Measurements from ENCODE around the gene FLYWCH1.
A peak's percentile ranks its signal among the peaks of the same experiment; 100 is the strongest.

FLYWCH1 gene

DNA sequence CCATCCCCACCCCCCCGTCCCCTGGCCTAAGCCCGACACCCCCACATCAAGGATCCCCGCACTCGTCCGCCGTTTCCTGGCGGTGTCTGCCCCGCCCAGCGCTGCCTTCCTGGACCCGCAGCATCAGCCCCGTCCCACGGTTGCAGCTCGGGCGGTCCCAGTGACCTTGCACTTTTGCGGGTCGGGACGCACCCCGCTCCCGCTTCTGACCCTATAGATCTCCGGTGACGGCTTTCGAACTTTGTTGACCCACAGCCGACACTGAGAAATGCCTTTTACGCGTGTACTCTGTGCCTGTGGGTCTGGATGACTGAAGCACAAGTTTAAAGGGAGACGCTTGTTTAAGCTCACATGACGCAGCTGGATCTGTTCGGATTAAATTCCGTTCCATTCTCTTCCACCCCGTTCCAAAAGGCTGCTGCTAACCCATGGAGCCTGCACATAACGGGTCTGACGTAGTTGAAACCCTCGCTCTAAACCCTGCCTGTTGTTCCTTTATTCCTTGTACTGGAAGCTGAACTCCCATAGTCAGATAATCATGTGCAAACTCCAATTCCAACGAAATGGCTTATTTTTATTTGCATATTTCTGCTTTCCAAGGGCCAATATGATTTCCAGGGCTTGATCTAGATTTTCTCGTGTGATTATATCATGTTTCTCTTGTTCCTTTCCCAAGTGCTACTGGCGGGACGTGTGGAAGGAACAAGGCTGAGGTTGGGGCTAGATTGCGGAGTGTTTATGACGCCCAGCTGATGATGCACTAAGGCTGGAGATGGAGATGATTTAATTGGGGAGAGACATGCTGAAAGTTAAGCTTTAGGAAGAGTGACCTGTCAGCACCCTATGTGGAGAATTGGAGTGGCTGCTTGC, 834 bp downstream of the FLYWCH1 start:
- Histone ChIP-seq H3K27me3 (ENCODE audit: insufficient read depth, low read length, poor library complexity, severe bottlenecking) (no peaks in the 10 kb centered on the region), H4K20me1 (ENCODE audit: insufficient read depth, low read length, poor library complexity, severe bottlenecking) (no peaks in the 10 kb centered on the region), H3K79me2 (ENCODE audit: insufficient read depth, low read length) (peaks cover 9% of the 10 kb centered on the region; the same call in 1 of the 2 replicates), H3K9me2 (replicated peaks; ENCODE audit: low read depth, low read length) (no peaks in the 10 kb centered on the region), H3K9me3 (ENCODE audit: insufficient read depth, low read depth, low read length) (no peaks in the 10 kb centered on the region), H3K36me3 (ENCODE audit: insufficient read depth, low read length) (no peaks in the 10 kb centered on the region), H3K4me1 (ENCODE audit: insufficient read depth, low read length, poor library complexity, severe bottlenecking) (peaks cover 12% of the 10 kb centered on the region), H3K9ac (ENCODE audit: low read depth, low read length, poor library complexity, severe bottlenecking) (peak overlapping the region; percentile 81), H3K4me2 (ENCODE audit: low read depth, low read length, poor library complexity, severe bottlenecking) (peak overlapping the region; percentile 73), H2AFZ (ENCODE audit: low read length) (peak overlapping the region; percentile 43; the same call in 1 of the 2 replicates), H3K4me3 (ENCODE audit: low read length, poor library complexity, severe bottlenecking) (peak overlapping the region; percentile 83), H3F3A (ENCODE audit: low read depth) (no peaks in the 10 kb centered on the region)
- TF ChIP-seq, protein P1, sequence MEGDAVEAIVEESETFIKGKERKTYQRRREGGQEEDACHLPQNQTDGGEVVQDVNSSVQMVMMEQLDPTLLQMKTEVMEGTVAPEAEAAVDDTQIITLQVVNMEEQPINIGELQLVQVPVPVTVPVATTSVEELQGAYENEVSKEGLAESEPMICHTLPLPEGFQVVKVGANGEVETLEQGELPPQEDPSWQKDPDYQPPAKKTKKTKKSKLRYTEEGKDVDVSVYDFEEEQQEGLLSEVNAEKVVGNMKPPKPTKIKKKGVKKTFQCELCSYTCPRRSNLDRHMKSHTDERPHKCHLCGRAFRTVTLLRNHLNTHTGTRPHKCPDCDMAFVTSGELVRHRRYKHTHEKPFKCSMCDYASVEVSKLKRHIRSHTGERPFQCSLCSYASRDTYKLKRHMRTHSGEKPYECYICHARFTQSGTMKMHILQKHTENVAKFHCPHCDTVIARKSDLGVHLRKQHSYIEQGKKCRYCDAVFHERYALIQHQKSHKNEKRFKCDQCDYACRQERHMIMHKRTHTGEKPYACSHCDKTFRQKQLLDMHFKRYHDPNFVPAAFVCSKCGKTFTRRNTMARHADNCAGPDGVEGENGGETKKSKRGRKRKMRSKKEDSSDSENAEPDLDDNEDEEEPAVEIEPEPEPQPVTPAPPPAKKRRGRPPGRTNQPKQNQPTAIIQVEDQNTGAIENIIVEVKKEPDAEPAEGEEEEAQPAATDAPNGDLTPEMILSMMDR (conservative IDR thresholded peaks at IDR 0.05; ENCODE audit: low read length), result no peak
- TF ChIP-seq EZH2phosphoT487 (IDR thresholded peaks at IDR 0.05; ENCODE audit: borderline replicate concordance), result no peak

DNA sequence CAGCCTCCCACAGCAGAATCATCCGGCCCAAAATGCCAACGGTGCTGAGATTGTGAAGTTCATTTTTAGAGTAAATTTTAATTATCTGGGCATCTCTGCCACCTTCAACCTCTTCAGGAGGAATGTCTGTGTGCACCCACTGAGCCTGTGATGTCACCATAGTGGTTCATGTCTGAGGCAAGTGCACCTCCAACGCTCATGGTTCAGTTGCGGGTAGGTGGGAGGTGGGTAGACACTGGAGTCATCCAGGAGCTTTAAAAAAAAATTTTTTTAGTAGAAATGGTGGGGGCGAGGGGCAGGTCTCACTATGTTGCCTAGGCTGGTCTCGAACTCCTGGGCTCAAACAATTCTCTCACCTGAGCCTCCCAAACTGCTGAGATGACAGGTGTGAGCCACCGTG, 1.9 kb downstream of the FLYWCH1 start:
- H3F3A ChIP-seq (ENCODE audit: low read depth), result no peaks in the 10 kb centered on the region
- no peak overlapping the region for H2AFZ ChIP-seq (ENCODE audit: low read length)
- no peaks in the 10 kb centered on the region for H3K27me3 ChIP-seq (ENCODE audit: insufficient read depth, low read length, poor library complexity, severe bottlenecking)
- no peaks in the 10 kb centered on the region for H3K9me2 ChIP-seq (replicated peaks; ENCODE audit: low read depth, low read length)
- no peak overlapping the region for H3K9ac ChIP-seq (ENCODE audit: low read depth, low read length, poor library complexity, severe bottlenecking)
- no peaks in the 10 kb centered on the region for H4K20me1 ChIP-seq (ENCODE audit: insufficient read depth, low read length, poor library complexity, severe bottlenecking)
- no peak overlapping the region for H3K4me3 ChIP-seq (ENCODE audit: low read length, poor library complexity, severe bottlenecking)
- H3K4me1 ChIP-seq (ENCODE audit: insufficient read depth, low read length, poor library complexity, severe bottlenecking), result peaks cover 12% of the 10 kb centered on the region
- peaks cover 9% of the 10 kb centered on the region; the same call in 1 of the 2 replicates for H3K79me2 ChIP-seq (ENCODE audit: insufficient read depth, low read length)
- no peaks in the 10 kb centered on the region for H3K9me3 ChIP-seq (ENCODE audit: insufficient read depth, low read depth, low read length)
- H3K36me3 ChIP-seq (ENCODE audit: insufficient read depth, low read length), result no peaks in the 10 kb centered on the region
- peak overlapping the region; percentile 73 for H3K4me2 ChIP-seq (ENCODE audit: low read depth, low read length, poor library complexity, severe bottlenecking)
- TF ChIP-seq EZH2phosphoT487 (IDR thresholded peaks at IDR 0.05; ENCODE audit: borderline replicate concordance), result no peak
- TF ChIP-seq, protein P1 (conservative IDR thresholded peaks at IDR 0.05; ENCODE audit: low read length), result no peak

DNA sequence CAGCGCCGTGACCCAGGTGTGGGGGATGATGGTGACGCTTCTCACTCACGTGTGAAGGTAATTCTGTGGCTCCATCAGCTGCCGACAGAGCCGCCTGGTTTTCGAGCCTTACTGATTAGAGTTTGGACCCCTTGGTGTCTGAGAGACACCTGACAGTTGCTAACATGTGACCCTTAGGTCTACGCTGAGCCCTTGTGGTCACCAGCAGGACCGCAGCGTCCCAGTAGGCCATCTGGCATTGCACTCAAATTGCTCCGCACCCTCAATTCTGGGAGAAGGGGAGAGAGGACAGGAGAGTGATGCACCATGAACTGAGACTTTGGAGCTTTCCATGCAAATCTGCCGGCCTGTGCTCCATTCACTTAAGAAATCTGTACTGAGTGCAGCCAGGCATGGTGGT, 2.5 kb downstream of the FLYWCH1 start:
- Histone ChIP-seq H3K36me3 (ENCODE audit: insufficient read depth, low read length) (no peaks in the 10 kb centered on the region), H3K4me3 (ENCODE audit: low read length, poor library complexity, severe bottlenecking) (no peak overlapping the region), H3K4me1 (ENCODE audit: insufficient read depth, low read length, poor library complexity, severe bottlenecking) (peaks cover 12% of the 10 kb centered on the region), H2AFZ (ENCODE audit: low read length) (no peak overlapping the region), H3K79me2 (ENCODE audit: insufficient read depth, low read length) (peaks cover 9% of the 10 kb centered on the region; the same call in 1 of the 2 replicates), H3K4me2 (ENCODE audit: low read depth, low read length, poor library complexity, severe bottlenecking) (no peak overlapping the region), H3K9ac (ENCODE audit: low read depth, low read length, poor library complexity, severe bottlenecking) (no peak overlapping the region), H4K20me1 (ENCODE audit: insufficient read depth, low read length, poor library complexity, severe bottlenecking) (no peaks in the 10 kb centered on the region), H3K9me2 (replicated peaks; ENCODE audit: low read depth, low read length) (no peaks in the 10 kb centered on the region), H3K27me3 (ENCODE audit: insufficient read depth, low read length, poor library complexity, severe bottlenecking) (no peaks in the 10 kb centered on the region), H3F3A (ENCODE audit: low read depth) (no peaks in the 10 kb centered on the region), H3K9me3 (ENCODE audit: insufficient read depth, low read depth, low read length) (no peaks in the 10 kb centered on the region)
- no peak for TF ChIP-seq EZH2phosphoT487 (IDR thresholded peaks at IDR 0.05; ENCODE audit: borderline replicate concordance)
- TF ChIP-seq, protein P1 (conservative IDR thresholded peaks at IDR 0.05; ENCODE audit: low read length), result no peak

Data from Loucy (cell line).